Left ventricle myocardium inferior (tissue), 1 donor: ENCODE measurements around the gene NAV2. TPM values are rescaled to one million over a fixed set of nuclear protein-coding genes. Genes with fewer than 3 reads are reported as not detected.
A peak's percentile ranks its signal among the peaks of the same experiment; 100 is the strongest.

Source experiments
- DNase-seq: peaks from one replicate; pipeline ENCODE4 v3.0.0-alpha.2; 2020
- H3K27ac ChIP-seq: fragments of 200-600 bp; replicated peaks from 2 replicates; pipeline ENCODE4 v1.8.0; 2021
- H3K27me3 ChIP-seq: fragments of 200-600 bp; 2 replicates; pipeline ENCODE4 v1.8.0; 2021; ENCODE audit warnings: low read depth
- H3K36me3 ChIP-seq: fragments of 200-600 bp; 2 replicates; pipeline ENCODE4 v1.8.0; 2021
- H3K4me1 ChIP-seq: fragments of 200-600 bp; 2 replicates; pipeline ENCODE4 v1.8.0; 2021
- H3K4me3 ChIP-seq: fragments of 200-600 bp; 2 replicates; pipeline ENCODE4 v1.8.0; 2021; ENCODE audit warnings: mild to moderate bottlenecking, moderate library complexity
- H3K9me3 ChIP-seq: fragments of 200-600 bp; replicated peaks from 2 replicates; pipeline ENCODE4 v1.8.0; 2021
- intact Hi-C: fragments of 100-400 bp; cut with micrococcal nuclease; formaldehyde crosslinking; loops from one replicate; pipeline ENCODE4 v1.11.0; 2022
- total RNA-seq: library from RNA; stranded (reverse); fragmentation: NEBNext Ultra II Directional; extraction: Animal tissue kit (Norgen Biotek cat#: 25700); gene quantifications from one replicate; pipeline ENCODE4 v1.2.1, GENCODE V29; 2021
- TF ChIP-seq, protein P1 (sequence below): fragments of 200-600 bp; IDR thresholded peaks from 2 replicates; pipeline ENCODE4 v1.8.0; 2021; ENCODE audit warnings: antibody characterized with exemption, mild to moderate bottlenecking, borderline replicate concordance
- donor health status: DM: no; HTN: yes; CAD: no; lungs with severe emphysema.

The NAV2 gene
- total RNA-seq, 1 donor from 2014 or later: 14.3 TPM

GRCh38 chr11:19812710-19813109 lies 100.1 kb downstream of the NAV2 start:
- peaks cover 78% of the 10 kb centered on the region for H3K4me1 ChIP-seq
- no peaks in the 10 kb centered on the region for H3K27me3 ChIP-seq
- H3K27ac ChIP-seq: peak overlapping the region; percentile 68
- no peaks in the 10 kb centered on the region for H3K36me3 ChIP-seq
- TF ChIP-seq, protein P1, sequence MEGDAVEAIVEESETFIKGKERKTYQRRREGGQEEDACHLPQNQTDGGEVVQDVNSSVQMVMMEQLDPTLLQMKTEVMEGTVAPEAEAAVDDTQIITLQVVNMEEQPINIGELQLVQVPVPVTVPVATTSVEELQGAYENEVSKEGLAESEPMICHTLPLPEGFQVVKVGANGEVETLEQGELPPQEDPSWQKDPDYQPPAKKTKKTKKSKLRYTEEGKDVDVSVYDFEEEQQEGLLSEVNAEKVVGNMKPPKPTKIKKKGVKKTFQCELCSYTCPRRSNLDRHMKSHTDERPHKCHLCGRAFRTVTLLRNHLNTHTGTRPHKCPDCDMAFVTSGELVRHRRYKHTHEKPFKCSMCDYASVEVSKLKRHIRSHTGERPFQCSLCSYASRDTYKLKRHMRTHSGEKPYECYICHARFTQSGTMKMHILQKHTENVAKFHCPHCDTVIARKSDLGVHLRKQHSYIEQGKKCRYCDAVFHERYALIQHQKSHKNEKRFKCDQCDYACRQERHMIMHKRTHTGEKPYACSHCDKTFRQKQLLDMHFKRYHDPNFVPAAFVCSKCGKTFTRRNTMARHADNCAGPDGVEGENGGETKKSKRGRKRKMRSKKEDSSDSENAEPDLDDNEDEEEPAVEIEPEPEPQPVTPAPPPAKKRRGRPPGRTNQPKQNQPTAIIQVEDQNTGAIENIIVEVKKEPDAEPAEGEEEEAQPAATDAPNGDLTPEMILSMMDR: no peak
- intact Hi-C loops: no loop called here
- no peaks in the 10 kb centered on the region for H3K9me3 ChIP-seq
- H3K4me3 ChIP-seq: no peak overlapping the region
- no peak for DNase-seq

DNA sequence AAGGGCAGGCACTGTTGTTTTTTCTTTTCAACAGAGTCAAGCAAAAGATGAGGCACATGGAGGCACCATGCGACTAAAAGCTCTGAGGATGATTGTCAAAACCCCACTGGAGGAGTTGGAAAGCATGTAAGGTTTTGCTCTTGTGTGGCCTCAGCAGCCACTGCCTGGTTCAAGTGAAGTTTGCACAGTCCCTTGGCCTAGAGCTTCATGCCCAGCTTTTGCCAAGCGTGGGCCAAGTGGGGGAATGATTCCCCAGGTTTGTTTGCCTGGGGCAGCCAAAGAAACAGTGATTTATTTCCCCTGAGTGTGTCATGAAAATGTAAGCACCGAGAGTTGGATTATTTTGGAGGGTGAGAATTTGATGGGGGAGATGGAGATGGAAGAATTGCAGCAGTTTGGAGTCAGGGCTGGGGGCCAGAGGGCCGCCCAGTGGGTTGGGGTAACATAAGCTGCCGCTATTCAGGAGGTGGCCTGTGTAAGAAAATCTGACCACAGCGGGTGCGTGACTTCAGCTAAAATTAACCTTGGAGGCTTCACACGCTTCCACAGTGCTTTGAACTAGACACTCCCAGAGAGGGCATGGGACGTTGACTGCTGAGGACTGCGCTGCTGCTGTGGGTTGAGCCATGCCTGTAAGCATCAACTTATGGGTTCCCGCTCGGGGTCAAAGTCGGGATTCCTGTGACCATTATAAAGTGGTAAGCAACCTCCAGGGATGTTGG lies 100.7 kb downstream of the NAV2 start:
- no peaks in the 10 kb centered on the region for H3K27me3 ChIP-seq
- peak overlapping the region; percentile 68 for H3K27ac ChIP-seq
- no peaks in the 10 kb centered on the region for H3K9me3 ChIP-seq
- peak overlapping the region; percentile 13 for H3K4me3 ChIP-seq
- intact Hi-C loops: no loop called here
- DNase-seq: peak; percentile 19
- peaks cover 77% of the 10 kb centered on the region for H3K4me1 ChIP-seq
- no peaks in the 10 kb centered on the region for H3K36me3 ChIP-seq
- TF ChIP-seq, protein P1: no peak

DNA sequence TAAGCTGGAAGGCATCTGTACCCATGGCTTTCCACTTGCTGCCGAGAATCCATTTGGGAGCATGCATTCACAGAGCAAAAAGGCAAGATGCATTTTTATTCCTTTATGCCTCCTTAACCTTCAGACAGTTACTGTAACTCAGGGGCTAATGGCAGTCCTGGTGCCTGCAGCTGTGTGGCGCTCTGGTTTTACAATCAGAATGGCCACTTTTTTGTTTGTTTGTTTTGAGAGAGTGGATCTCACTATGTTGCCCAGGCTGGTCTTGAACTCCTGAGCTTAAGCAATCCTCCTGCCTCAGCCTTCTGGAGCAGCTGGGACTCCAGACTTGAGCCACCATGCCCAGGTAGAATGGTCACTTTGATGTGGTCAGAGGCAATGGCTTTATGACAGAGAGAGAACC lies 101.8 kb downstream of the NAV2 start:
- TF ChIP-seq, protein P1: no peak
- no peak for DNase-seq
- H3K4me3 ChIP-seq: peak overlapping the region; percentile 13
- no peaks in the 10 kb centered on the region for H3K9me3 ChIP-seq
- H3K27me3 ChIP-seq: no peaks in the 10 kb centered on the region
- intact Hi-C loops: no loop called here
- no peaks in the 10 kb centered on the region for H3K36me3 ChIP-seq
- H3K4me1 ChIP-seq: peaks cover 73% of the 10 kb centered on the region
- peak overlapping the region; percentile 68 for H3K27ac ChIP-seq

GRCh38 chr11:19816040-19816439 lies 103.4 kb downstream of the NAV2 start:
- Histone ChIP-seq H3K4me3 (no peak overlapping the region), H3K9me3 (no peaks in the 10 kb centered on the region), H3K4me1 (peaks cover 71% of the 10 kb centered on the region), H3K27ac (no peak overlapping the region), H3K36me3 (no peaks in the 10 kb centered on the region), H3K27me3 (no peaks in the 10 kb centered on the region)
- intact Hi-C loops: no loop called here
- TF ChIP-seq, protein P1: no peak
- no peak for DNase-seq

DNA sequence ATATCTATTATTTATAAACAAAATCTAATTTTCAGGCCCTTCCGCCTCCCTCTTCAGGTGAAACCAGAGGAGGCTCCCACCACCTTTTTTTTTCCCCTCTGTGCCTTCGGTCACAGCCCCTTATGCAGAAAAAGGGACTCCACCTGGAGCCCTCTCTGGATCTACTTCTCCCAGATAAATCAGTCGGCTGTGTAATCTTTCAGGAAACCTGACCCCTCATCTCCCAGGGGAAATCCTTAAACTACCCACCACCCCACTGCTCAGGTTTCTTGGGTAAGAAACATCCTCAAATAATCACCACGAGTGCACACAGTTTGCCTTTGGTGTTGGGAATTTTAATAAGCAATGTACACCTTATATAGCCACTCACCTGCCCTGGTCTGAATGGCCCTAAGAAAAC lies 104.2 kb downstream of the NAV2 start:
- no peaks in the 10 kb centered on the region for H3K36me3 ChIP-seq
- no peak overlapping the region for H3K4me3 ChIP-seq
- H3K27ac ChIP-seq: no peak overlapping the region
- no peak for DNase-seq
- peaks cover 65% of the 10 kb centered on the region for H3K4me1 ChIP-seq
- TF ChIP-seq, protein P1: no peak
- H3K9me3 ChIP-seq: no peaks in the 10 kb centered on the region
- no peaks in the 10 kb centered on the region for H3K27me3 ChIP-seq
- intact Hi-C loops: no loop called here
